ENCODE measurements around the gene CDCA5.
A peak's percentile ranks its signal among the peaks of the same experiment; 100 is the strongest.

CDCA5 gene

DNA sequence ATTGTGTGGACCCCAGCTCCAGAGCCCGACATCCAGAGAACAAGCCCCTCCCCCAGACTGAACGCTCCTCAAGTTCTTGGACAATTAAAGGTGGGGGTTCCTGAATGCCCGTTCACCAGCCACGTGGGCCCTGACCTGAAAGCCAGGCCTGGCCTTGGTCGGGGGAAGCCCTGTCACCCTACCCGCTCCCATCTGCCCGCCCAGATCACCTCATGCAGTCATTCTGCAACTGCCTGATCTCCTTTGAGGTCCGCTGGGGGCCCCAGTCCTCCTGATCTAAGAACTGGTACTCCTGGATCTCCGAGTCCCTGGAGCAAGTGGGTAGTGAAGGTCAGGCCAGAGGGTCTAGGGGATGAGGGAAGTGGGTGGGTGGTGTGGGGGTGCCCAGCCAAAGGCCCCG is 16.4 kb downstream of the CDCA5 start:
- no peak for DNase-seq

- no peak for DNase-seq
Observed at GRCh38 chr11:65066805-65067291, 17.0 kb downstream of the CDCA5 start.

GRCh38 chr11:65066315-65066714 is 17.5 kb downstream of the CDCA5 start:
- DNase-seq, result no peak

GRCh38 chr11:65065851-65066250 is 18.0 kb downstream of the CDCA5 start:
- no peak for DNase-seq

GRCh38 chr11:65064847-65065240 is 19.0 kb downstream of the CDCA5 start:
- no peak for DNase-seq

- DNase-seq, result no peak
Observed at GRCh38 chr11:65063532-65063931, 20.3 kb downstream of the CDCA5 start.

DNA sequence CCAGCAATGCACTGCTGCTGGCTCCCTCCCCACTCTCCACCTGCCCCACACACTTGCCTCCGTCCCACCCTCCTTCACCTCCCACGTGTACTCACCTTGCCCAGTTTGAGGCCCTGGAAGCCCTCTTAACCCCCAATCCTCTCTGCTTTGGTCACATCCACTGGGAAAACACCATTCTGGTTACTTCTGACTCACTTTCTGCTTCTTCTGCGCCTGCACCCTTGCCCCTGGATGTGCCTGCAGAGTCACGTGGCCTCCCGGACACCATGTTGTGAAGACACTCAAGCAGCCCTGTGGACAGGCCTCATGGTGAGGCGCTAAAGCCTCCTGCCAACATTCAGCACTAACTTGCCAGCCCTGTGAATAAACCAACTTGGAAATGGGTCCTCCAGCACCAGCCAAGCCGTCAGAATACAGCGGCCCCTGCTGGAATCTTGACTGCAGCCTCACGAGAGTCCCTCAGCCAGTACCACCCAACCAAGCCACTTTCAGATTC is 22.9 kb downstream of the CDCA5 start:
- no peak for DNase-seq

GRCh38 chr11:65059959-65060824 is 23.6 kb downstream of the CDCA5 start:
- no peak for DNase-seq

DNA sequence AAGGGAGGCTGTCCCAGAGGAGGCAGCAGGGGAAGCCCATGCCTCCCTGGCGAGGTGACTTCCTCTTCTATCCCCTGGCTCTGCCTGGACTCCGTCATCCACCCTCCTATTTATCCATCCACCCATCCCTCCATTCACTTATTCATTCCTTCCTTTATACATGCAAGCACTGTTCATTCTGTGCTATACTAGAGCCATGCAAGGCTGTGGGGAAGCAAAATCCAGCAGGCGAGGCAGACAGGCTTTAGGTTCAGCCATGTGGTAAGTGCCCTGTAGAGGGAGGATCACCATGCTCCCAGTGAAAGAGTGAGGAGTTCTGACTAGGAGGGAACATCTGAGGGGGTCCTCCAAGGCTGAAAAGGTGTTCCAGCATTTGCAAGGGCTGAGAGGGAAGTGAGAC is 24.3 kb downstream of the CDCA5 start:
- DNase-seq, result no peak

- no peak for DNase-seq
Observed at GRCh38 chr11:65058419-65059054, 25.3 kb downstream of the CDCA5 start, which contains the start of gene NAALADL1. NAALADL1 (minus strand) TSS chr11:65058553; CDS start chr11:65058521, 32 bp downstream.

GRCh38 chr11:65058012-65058411 is 25.8 kb downstream of the CDCA5 start:
- no peak for DNase-seq

DNA sequence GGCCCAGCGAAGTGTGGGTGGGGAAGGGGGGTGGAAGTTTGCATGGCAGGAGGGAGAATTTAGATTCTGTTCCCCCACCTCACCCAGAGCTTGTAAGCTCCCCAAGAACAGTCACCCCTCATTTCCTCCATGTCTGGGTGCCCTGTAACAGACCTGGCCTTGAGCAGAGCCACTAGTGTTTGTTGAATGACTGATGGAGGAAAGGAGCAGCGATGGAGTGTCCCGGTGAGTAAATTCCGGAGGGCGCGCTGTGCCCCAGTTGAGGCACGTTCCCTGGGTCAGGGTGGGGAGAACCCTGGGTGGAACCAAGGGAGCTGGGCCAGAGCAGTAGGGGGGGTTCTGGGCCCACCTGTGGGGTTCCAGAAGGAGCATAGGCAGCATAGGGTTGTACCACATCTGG is 26.3 kb downstream of the CDCA5 start:
- no peak for DNase-seq

GRCh38 chr11:65056999-65057398 is 26.8 kb downstream of the CDCA5 start:
- DNase-seq, result no peak

DNA sequence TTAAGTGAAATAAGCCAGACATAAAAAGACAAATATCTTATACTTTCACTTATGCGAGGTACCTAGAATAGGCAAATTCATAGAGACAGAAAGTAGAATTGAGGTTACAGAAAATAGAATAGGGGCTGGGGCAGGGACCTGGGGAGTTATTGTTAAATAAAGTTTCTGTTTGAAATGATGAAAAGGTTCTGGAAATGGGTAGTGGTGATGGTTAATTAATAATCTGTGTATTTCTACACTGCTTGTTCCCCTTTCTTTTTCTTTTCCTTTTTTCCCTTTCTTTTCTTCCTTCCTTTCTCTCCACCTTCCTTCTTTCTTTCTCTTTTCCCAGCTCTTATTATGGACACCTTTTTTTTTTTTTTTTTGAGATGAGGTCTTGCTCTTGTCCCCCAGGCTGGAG is 28.3 kb downstream of the CDCA5 start:
- no peak for DNase-seq

DNA sequence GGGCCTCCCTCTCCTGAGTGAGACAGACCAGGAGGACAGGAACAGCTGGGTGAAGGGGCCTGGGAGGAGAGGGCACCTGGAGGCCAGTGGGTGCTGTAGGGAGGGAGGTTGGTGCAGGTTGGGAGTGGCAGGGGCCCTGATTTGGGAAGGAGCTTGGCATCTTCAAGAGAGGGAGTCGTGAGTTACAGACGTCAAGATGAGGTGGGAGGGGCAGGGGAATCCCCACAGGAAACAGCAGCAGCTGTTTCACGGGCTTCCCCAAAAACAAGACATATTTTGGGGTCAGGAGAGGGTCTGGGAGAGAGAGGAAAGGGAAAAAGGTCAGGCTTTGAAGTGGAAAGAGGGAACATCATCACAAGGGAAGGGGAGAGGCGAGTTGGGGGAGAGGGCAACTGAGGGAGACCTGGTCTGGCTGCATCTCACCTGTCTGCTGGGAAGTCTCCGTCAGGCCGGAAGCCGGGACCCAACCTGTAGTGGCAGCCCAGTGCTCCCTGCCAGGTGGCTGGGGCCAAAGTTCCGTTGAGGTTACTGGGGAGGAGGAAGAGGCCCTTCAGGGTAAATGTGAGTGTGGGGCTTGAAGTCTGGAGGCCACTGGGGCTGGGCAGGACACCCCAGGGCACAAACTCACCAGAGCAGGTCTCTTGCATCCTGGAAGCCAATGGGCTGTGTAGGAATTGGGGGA is 29.9 kb downstream of the CDCA5 start:
- no peak for DNase-seq

DNA sequence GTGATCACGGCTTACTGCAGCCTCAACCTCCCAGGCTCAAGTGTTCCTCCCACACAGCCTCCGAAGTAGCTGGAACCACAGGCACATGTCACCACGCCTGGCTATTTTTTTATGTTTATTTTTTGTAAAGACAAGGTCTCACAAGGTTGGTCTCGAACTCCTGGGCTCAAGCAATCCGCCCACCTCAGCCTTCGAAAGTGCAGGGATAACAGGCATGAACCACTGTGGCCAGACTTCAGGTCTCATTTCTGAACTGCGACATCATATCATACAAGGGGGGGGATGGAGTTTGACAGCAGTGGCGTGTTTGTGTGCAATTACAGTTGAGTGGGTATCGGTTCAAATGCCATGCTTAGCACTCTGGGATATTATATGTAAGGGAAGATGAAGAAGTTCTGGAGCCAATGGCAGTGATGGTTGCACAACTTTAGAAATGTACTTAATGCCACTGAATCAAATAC is 32.4 kb downstream of the CDCA5 start:
- DNase-seq, result no peak

- no peak for DNase-seq
Observed at GRCh38 chr11:65047581-65048422, 36.0 kb downstream of the CDCA5 start.

GRCh38 chr11:65045728-65046127 is 38.1 kb downstream of the CDCA5 start:
- no peak for DNase-seq

GRCh38 chr11:65045061-65045460 is 38.8 kb downstream of the CDCA5 start:
- DNase-seq, result no peak

GRCh38 chr11:65043881-65044501 is 39.8 kb downstream of the CDCA5 start:
- DNase-seq, result peak; percentile 34 to 47

GRCh38 chr11:65042891-65043290 is 40.9 kb downstream of the CDCA5 start:
- no peak for DNase-seq

Measured in AML-193 (cell line).